ENCODE measurements around the gene TTC5. TPM values are rescaled to one million over a fixed set of nuclear protein-coding genes. Genes with fewer than 3 reads are reported as not detected.

TTC5 gene
- total RNA-seq, 2 experiments from 2014 or later = 17.9 to 21.0 TPM

DNA sequence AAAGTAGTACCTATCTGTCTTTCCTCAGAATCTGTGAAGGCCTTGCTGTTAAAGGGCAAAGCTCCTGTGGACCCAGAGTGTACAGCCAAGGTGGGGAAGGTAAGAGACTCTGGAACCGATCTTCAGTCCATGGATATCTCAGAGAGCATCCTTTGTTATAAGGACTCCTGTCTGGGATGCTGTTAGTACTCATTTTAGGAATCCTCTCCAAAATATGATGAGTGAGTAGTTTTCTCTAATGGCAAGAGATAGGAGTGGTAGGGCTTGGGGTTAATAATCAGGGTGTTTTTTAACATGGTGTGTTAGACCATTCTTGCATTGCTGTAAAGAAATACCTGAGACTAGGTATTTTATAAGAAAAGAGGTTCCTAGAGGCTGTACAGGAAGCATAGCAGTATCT lies 39.6 kb upstream of the TTC5 start:
- TF ChIP-seq CTCF (conservative IDR thresholded peaks at IDR 0.05; ENCODE audit: low read length) (no peak), EZH2phosphoT487 (IDR thresholded peaks at IDR 0.05; ENCODE audit: borderline replicate concordance, low read depth, low read length) (no peak)
- ChIA-PET POLR2A (interaction anchor here (1.1 to 5.3 kb wide), 3 partner anchors 52 to 117 kb away, joined by 3 to 58 read pairs (median 4); partner anchors contain the start of gene PIP4P1), CTCF (ENCODE audit: unreplicated experiment) (no interaction called here)
- Histone ChIP-seq H3K9me3 (ENCODE audit: low read length) (no peaks in the 10 kb centered on the region), H3K4me1 (ENCODE audit: insufficient read depth, low read length, poor library complexity, severe bottlenecking) (peaks cover 16% of the 10 kb centered on the region), H3K36me3 (ENCODE audit: insufficient read depth, low read length) (peaks cover 54% of the 10 kb centered on the region), H3K4me3 (ENCODE audit: low read depth, low read length, poor library complexity, severe bottlenecking) (no peak overlapping the region), H2AFZ (ENCODE audit: low read length) (no peak overlapping the region), H3K4me2 (ENCODE audit: low read length) (no peak overlapping the region), H3K27ac (ENCODE audit: low read depth, low read length, poor library complexity, severe bottlenecking) (no peak overlapping the region), H3K9me2 (ENCODE audit: insufficient read depth, low read length) (no peaks in the 10 kb centered on the region), H4K20me1 (ENCODE audit: insufficient read depth, low read length) (no peaks in the 10 kb centered on the region), H3K79me2 (ENCODE audit: insufficient read depth, low read depth, low read length) (peaks cover 16% of the 10 kb centered on the region)
- intact Hi-C loops (cut with micrococcal nuclease; ENCODE audit: unreplicated experiment) = no loop called here
- DNase-seq (ENCODE audit: low spot score) = no peak
- BruUV-seq (replicated peaks) = no TSS peak

- H3K4me1 ChIP-seq (ENCODE audit: insufficient read depth, low read length, poor library complexity, severe bottlenecking) = peaks cover 16% of the 10 kb centered on the region
- peaks cover 38% of the 10 kb centered on the region for H3K36me3 ChIP-seq (ENCODE audit: insufficient read depth, low read length)
- intact Hi-C loops (cut with micrococcal nuclease; ENCODE audit: unreplicated experiment) = loop anchor here (1.0 to 2.0 kb wide), 8 partner anchors 11 to 339 kb away; partner anchors contain the start of genes CCNB1IP1, OSGEP, PIP4P1 and PNP
- ChIA-PET CTCF (ENCODE audit: unreplicated experiment) (interaction anchor here (0.6 to 1.7 kb wide), 4 partner anchors 11 to 266 kb away, joined by 3 to 11 read pairs (median 7); partner anchors contain the start of gene CCNB1IP1), POLR2A (interaction anchor here (0.8 to 5.3 kb wide), 14 partner anchors 11 to 126 kb away, joined by 3 to 76 read pairs (median 7); partner anchors contain the start of genes APEX1, CCNB1IP1, PIP4P1 and PNP)
- peak overlapping the region; percentile 87 for H2AFZ ChIP-seq (ENCODE audit: low read length)
- H3K79me2 ChIP-seq (ENCODE audit: insufficient read depth, low read depth, low read length) = peaks cover 16% of the 10 kb centered on the region
- H3K9me3 ChIP-seq (ENCODE audit: low read length) = no peaks in the 10 kb centered on the region
- peak overlapping the region; percentile 91 for H3K27ac ChIP-seq (ENCODE audit: low read depth, low read length, poor library complexity, severe bottlenecking)
- H3K9me2 ChIP-seq (ENCODE audit: insufficient read depth, low read length) = no peaks in the 10 kb centered on the region
- TF ChIP-seq CTCF (conservative IDR thresholded peaks at IDR 0.05; ENCODE audit: low read length) = no peak; the same call in none of the 2 replicates
- TF ChIP-seq EZH2phosphoT487 (IDR thresholded peaks at IDR 0.05; ENCODE audit: borderline replicate concordance, low read depth, low read length) = no peak
- H3K4me2 ChIP-seq (ENCODE audit: low read length) = peak overlapping the region; percentile 74
- H3K4me3 ChIP-seq (ENCODE audit: low read depth, low read length, poor library complexity, severe bottlenecking) = peak overlapping the region; percentile 81
- H4K20me1 ChIP-seq (ENCODE audit: insufficient read depth, low read length) = no peaks in the 10 kb centered on the region
- no peak for DNase-seq (ENCODE audit: low spot score)
- BruUV-seq (replicated peaks) = TSS peak; percentile 87
Measured at GRCh38 chr14:20343862-20344220, 38.1 kb upstream of the TTC5 start.
